Activated T-helper 17 cell treated with anti-CD3 and anti-CD28 coated beads, Interleukin-2, amount 50 U/mL, for 72 hours (primary cell): ENCODE data around the gene ERC2. TPM values are rescaled to one million over a fixed set of nuclear protein-coding genes. Genes with fewer than 3 reads are reported as not detected.
"Not testable (repeated sequence)": the region's sequence is repeated elsewhere in the genome, so short reads cannot be mapped to it uniquely, and the experiment has no call there.

ENCODE experiments used
- ATAC-seq: fragments of 150-1000 bp; cut with Tn5 transposase; replicated peaks from 2 replicates; pipeline ENCODE4 v1.10.0; 2021; ENCODE audit warnings: mild to moderate bottlenecking, moderate library complexity
- H3K27ac Mint-ChIP-seq: one replicate; pipeline ENCODE4 v1.8.0; 2022; ENCODE audit warnings: mixed read lengths
- H3K27me3 Mint-ChIP-seq: one replicate; pipeline ENCODE4 v1.8.0; 2022; ENCODE audit warnings: mixed read lengths
- H3K36me3 Mint-ChIP-seq: one replicate; pipeline ENCODE4 v1.8.0; 2022; ENCODE audit warnings: low read depth, mild to moderate bottlenecking, mixed read lengths
- H3K4me1 Mint-ChIP-seq: one replicate; pipeline ENCODE4 v1.8.0; 2022; ENCODE audit warnings: mixed read lengths
- H3K4me3 Mint-ChIP-seq: one replicate; pipeline ENCODE4 v1.8.0; 2022; ENCODE audit warnings: mild to moderate bottlenecking, mixed read lengths
- H3K9me3 Mint-ChIP-seq: one replicate; pipeline ENCODE4 v1.8.0; 2022; ENCODE audit warnings: mixed read lengths
- total RNA-seq, 2 donors: library from RNA; stranded (reverse); gene quantifications; one replicate each; pipeline ENCODE4 v1.2.3, GENCODE V29; 2022

ERC2 gene
- total RNA-seq, 2 donors from 2014 or later: not detected

DNA sequence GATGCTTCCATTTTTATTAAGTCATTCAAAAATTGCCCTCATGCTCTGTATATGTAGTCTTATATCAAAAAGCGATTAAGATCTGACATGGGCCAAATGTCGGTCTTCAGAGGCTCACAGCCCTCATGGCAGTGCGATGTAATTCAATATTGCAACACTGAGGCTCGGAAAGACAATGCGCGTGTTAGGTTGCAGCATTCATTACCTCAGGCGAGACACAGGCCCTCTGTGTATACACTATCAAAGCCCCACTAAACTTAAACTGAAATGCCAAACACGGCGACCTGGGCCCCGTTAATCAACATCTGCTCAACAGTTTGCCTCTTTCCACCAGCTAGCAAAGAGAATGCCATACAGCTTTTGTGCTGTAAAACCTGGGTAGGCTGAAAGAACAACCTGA, 413.4 kb downstream of the ERC2 start:
- Mint-ChIP-seq H3K27ac (no peak overlapping the region), H3K4me1 (no peaks in the 10 kb centered on the region), H3K4me3 (no peak overlapping the region), H3K9me3 (peaks cover 3% of the 10 kb centered on the region), H3K27me3 (no peaks in the 10 kb centered on the region), H3K36me3 (no peaks in the 10 kb centered on the region)
- ATAC-seq: no peak

DNA sequence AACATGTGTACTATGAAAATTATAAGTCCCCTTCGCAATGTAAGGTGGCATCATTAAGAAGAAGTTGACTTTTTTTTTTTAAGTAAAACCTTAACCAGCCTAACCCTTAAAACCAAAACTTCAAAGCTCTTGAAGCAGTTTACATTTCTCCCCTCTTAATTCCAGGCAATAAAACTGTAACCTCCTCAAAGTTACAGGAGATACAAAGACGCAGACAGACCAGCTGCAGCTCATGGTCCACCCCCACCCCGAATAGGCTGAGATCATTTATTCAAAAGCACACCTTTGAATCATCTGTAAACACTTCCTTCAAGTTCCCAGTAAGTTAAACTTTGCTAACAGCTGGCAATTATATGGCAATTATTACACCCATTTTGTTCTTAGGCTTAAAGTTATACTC, 414.5 kb downstream of the ERC2 start:
- H3K27me3 Mint-ChIP-seq: no peaks in the 10 kb centered on the region
- no peak for ATAC-seq
- H3K4me3 Mint-ChIP-seq: no peak overlapping the region
- peaks cover 3% of the 10 kb centered on the region for H3K9me3 Mint-ChIP-seq
- no peak overlapping the region for H3K27ac Mint-ChIP-seq
- no peaks in the 10 kb centered on the region for H3K4me1 Mint-ChIP-seq
- no peaks in the 10 kb centered on the region for H3K36me3 Mint-ChIP-seq

DNA sequence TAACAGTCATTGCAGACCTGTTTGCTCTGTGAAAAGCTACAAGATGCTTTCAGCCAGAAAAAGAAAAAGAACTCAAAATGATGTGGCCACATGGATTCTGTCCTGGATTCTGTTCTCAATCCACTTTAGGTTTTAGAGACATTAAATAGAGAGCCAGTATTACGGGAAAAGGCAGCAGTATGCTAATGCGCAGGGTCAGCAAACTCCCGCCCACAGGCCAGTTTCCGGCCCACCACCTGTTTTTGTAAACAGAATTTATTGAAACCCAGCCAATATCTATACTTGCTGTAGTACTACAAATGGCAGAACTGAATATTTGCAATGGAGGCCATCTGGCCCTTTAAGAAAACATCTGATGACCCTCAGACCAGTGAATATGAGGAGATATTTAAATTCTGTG, 416.1 kb downstream of the ERC2 start:
- Mint-ChIP-seq H3K4me1 (no peaks in the 10 kb centered on the region), H3K27ac (no peak overlapping the region), H3K36me3 (no peaks in the 10 kb centered on the region), H3K27me3 (no peaks in the 10 kb centered on the region), H3K4me3 (no peak overlapping the region), H3K9me3 (peaks cover 3% of the 10 kb centered on the region)
- no peak for ATAC-seq

DNA sequence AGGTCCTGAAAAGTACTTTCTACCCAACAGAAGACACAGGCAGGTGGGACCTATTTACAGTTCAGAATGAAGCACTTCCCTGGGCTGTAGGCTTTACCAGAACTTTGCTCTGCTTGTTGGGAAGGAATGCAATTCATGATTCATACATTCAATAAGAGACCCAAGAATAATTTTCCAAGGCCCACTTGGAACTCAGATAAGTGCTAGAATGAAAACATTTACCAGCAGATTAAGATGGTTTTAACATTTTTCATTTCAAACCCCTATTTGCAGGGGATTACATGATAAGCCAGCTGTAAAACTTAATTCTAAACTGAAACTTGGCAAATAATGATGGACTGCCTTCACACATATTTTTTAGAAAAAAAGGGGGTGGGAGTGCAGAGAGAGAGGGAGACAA, 417.2 kb downstream of the ERC2 start:
- Mint-ChIP-seq H3K36me3 (no peaks in the 10 kb centered on the region), H3K4me1 (no peaks in the 10 kb centered on the region), H3K9me3 (peaks cover 3% of the 10 kb centered on the region), H3K27ac (no peak overlapping the region), H3K27me3 (no peaks in the 10 kb centered on the region), H3K4me3 (no peak overlapping the region)
- no peak for ATAC-seq

DNA sequence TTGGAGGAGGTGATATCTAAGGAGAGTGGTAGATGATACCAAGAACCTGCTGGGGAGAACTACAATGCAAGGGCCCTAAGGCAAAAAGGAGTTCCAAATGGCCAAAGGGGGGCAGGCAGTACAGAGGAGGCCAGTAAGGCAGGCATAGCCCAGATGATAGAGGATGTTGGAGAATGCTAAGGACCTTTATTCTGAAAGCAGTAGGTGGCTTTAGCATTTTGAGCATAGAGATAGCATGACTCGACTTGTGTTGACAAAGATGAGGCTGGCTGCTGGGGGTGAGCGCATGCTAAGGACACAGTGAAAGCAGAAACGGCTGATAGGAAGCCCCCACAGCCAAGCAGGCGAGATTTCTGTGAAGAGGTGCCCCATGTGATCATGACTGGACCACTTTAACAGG, 419.3 kb downstream of the ERC2 start:
- H3K4me3 Mint-ChIP-seq: no peak overlapping the region
- no peak for ATAC-seq
- H3K4me1 Mint-ChIP-seq: no peaks in the 10 kb centered on the region
- no peaks in the 10 kb centered on the region for H3K36me3 Mint-ChIP-seq
- H3K9me3 Mint-ChIP-seq: peaks cover 1% of the 10 kb centered on the region
- H3K27me3 Mint-ChIP-seq: no peaks in the 10 kb centered on the region
- no peak overlapping the region for H3K27ac Mint-ChIP-seq

DNA sequence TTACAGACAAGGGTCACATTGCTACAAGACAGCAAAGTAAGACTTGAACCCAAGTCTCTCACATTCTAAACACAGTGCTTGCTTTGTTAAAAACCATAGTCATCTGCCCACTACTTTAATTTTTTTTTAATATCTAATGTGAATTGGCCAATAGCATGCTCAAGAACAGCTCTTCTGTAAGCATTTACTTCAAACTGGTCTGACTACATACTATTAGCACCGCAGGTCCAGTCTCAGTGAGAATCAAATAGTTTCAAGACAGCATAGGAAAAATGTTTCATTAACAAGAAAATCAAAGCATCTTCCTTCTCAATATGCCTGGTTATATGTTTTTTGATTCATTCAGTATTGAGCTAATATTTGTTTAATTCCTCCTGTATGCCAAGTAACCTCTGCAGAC, 419.9 kb downstream of the ERC2 start:
- no peaks in the 10 kb centered on the region for H3K27me3 Mint-ChIP-seq
- no peak overlapping the region for H3K4me3 Mint-ChIP-seq
- H3K4me1 Mint-ChIP-seq: no peaks in the 10 kb centered on the region
- ATAC-seq: no peak
- no peak overlapping the region for H3K27ac Mint-ChIP-seq
- H3K9me3 Mint-ChIP-seq: no peaks in the 10 kb centered on the region
- no peaks in the 10 kb centered on the region for H3K36me3 Mint-ChIP-seq

DNA sequence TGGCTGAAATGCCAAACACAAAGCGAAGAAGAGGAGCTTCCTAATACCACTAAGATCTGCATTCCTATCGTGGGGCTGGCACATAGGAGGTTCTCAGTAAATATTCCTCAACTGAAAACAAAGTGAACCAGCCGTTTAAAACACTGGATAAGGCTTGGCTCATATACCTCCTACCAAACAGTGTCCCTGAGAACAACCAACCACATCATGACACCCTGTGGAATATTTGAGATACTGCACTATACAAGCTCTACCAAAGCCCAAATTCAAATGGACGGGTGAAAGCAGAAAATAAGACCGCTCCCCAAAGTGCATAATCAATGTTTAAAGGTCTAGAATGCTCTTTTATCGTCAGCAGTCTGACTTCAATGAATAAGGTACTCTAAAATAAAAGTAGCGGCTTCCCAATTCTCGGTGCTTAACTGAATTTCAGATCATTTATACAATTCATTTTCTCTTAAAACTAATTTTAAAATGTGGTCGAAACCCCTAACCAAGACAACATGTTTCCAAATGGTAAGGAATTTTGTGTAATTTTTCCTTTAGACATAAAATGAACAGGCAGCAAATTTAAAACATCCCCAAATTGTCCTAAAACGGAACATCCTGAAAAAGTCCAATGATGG, 425.8 kb downstream of the ERC2 start:
- peaks cover 5% of the 10 kb centered on the region for H3K9me3 Mint-ChIP-seq
- no peak for ATAC-seq
- H3K27ac Mint-ChIP-seq: no peak overlapping the region

DNA sequence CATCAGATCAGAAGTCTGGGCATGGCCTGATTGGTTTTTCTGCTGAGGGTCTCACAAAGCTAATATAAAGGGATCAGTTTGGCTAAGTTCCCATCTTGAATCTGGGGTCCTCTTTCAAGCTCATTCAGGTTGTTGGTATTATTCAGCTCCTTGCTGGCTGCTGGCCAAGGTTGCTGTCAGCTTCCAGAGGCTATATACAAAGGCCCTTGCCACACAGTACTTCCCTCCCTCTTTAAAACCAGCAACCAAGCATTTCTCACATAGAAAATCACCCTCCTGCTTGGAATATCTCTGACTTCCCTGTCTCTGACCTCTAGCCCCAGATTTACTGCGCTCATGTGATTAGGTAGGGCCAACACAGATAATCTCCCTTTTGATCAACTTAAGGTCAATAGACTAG, 442.9 kb downstream of the ERC2 start:
- Mint-ChIP-seq H3K27ac (no peak overlapping the region), H3K27me3 (peaks cover 5% of the 10 kb centered on the region), H3K9me3 (peaks cover 3% of the 10 kb centered on the region), H3K36me3 (no peaks in the 10 kb centered on the region), H3K4me3 (no peak overlapping the region), H3K4me1 (no peaks in the 10 kb centered on the region)
- no peak for ATAC-seq

More for the DNA sequence above, 425.8 kb downstream of the ERC2 start:
- Mint-ChIP-seq H3K36me3 (no peaks in the 10 kb centered on the region), H3K4me3 (no peak overlapping the region), H3K27me3 (peaks cover 3% of the 10 kb centered on the region), H3K4me1 (no peaks in the 10 kb centered on the region)

DNA sequence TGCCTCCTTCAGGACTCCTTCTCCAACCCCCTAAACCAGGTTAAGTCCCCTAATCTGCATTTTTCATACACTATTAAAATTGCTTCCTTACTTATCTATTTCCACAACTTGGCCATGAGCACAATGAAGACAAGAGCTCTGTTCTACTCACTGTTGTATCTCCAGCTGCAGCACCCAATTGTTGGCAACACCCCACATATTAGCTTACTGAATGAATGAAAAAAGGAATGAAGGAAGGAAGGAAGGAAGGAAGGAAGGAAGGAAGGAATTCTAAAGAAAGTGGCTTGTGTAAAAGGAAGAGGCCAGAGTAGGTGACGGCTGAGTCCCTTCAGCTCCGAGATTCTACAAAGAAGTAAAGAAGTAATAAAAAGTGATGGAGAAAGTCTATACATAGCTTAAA, 444.7 kb downstream of the ERC2 start:
- Mint-ChIP-seq H3K27me3 (no peaks in the 10 kb centered on the region), H3K27ac (no peak overlapping the region), H3K36me3 (no peaks in the 10 kb centered on the region), H3K4me1 (no peaks in the 10 kb centered on the region), H3K9me3 (peaks cover 3% of the 10 kb centered on the region), H3K4me3 (no peak overlapping the region)
- ATAC-seq: no peak

DNA sequence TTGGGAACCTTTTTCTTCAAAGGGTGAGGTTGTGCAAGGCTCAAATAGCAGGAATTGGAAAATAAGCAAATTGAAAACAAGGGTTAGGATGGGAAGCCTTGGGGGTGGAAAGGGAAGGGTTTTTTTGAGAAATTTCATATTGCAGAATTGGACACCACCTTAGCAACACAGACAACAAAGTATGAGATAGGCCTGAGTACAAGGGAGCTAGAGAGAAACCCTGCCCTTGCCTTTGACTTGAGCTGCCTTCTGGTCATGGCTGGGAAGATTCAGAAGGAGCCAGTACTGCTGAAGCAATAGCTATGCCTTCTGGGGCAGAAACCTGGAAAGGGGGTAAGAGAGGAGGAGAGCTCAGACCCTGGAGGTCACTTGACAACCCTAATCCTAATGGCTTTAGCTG, 445.6 kb downstream of the ERC2 start:
- Mint-ChIP-seq H3K4me1 (no peaks in the 10 kb centered on the region), H3K27ac (no peak overlapping the region), H3K4me3 (no peak overlapping the region), H3K27me3 (peaks cover 3% of the 10 kb centered on the region), H3K9me3 (peaks cover 3% of the 10 kb centered on the region), H3K36me3 (no peaks in the 10 kb centered on the region)
- ATAC-seq: no peak

DNA sequence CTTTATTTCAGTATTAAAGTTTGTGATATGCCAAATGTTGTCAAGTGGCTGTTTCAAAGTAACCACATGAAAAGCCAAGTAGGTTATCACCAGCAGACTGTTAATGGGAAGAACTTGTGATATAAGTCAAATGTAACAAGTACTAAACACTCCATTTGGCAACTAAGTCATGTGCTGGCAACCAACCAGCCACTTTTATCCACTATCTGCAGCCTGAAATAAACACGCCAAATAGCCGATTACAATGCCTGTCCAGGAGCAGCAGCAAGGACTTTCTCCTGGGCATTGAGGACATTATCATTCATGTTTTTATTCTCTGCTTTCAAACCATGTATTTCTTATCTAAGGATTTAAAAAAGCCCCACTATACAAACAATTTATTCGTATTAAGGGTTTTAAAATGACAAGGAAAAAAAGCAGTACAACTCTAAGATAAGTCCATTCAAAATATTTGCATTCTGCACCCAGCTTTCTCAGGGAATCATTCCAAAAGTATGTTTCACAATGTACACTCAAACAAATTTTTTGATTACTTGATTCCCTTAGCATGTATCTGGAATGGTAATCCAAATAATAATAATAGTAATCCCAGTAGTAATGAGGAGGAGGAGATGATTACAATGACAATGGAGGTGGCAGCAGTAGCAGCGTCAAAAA, 448.6 kb downstream of the ERC2 start:
- no peaks in the 10 kb centered on the region for H3K9me3 Mint-ChIP-seq
- H3K4me3 Mint-ChIP-seq: no peak overlapping the region
- H3K4me1 Mint-ChIP-seq: no peaks in the 10 kb centered on the region
- H3K36me3 Mint-ChIP-seq: no peaks in the 10 kb centered on the region
- ATAC-seq: no peak
- H3K27ac Mint-ChIP-seq: no peak overlapping the region
- H3K27me3 Mint-ChIP-seq: peaks cover 3% of the 10 kb centered on the region

DNA sequence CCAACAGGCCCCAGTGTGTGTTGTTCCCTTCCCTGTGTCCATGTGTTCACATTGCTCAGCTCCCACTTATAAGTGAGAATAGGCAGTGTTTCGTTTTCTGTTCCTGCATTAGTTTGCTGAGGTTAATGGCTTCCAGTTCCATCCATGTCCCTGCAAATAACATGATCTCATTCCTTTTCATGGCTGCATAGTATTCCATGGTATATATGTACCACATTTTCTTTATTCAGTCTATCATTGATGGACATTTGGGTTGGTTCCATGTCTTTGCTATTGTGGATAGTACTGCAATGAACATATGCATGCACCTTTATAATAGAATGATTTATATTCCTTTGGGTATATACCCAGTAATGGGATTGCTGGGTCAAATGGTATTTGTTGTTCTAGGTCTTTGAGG, 452.9 kb downstream of the ERC2 start:
- not testable (repeated sequence) for H3K36me3 Mint-ChIP-seq, ATAC-seq, H3K9me3 Mint-ChIP-seq, H3K4me3 Mint-ChIP-seq, H3K27me3 Mint-ChIP-seq, H3K27ac Mint-ChIP-seq, H3K4me1 Mint-ChIP-seq

DNA sequence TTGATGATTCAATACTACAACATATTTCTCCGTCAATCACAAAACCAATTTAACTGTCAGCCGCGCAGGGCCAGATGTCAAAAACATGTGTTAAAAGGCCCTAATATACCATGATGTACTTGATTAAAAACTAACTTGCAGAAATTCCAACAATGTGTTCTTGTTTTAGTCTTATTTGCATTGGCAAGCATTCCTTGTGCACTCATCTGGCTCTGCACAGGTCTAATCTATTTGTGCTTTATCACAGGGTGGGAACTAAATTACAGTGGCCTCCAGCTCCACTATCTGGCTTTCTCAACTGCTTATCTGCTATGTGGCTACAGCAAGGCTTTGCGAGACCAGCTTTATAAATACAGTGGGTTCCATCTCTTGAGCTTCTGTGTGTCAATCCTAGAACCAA, 455.5 kb downstream of the ERC2 start:
- Mint-ChIP-seq H3K27ac (no peak overlapping the region), H3K9me3 (no peaks in the 10 kb centered on the region), H3K27me3 (no peaks in the 10 kb centered on the region), H3K4me3 (no peak overlapping the region), H3K4me1 (no peaks in the 10 kb centered on the region), H3K36me3 (no peaks in the 10 kb centered on the region)
- no peak for ATAC-seq

DNA sequence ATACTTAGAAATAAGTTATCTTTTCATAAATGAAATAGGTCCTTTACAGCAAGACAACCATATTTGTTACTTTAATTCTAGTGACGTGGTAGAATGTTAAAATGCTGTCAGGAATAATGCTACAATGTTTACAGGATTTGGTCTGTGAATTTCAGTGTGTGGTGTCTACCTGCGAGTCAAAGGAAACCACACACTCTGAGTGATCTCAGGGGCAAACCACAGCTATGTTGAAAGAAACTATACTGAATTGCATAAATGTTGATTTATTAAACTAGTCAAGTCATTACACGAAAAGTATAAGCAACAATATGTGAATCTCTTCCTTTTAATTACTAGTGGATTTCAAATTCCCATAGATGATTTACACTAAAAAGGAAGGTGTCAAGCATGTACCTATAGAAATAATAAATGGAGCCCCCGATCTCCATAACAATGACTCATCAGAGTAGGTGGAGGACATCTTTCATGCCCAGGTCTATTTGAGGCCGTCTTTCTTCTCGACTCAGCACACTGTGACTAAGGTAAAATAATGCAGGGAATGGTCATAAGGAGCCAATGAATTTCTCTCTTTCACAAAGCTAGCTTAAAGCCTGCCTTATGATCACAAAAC, 463.0 kb downstream of the ERC2 start:
- ATAC-seq: no peak
- Mint-ChIP-seq H3K4me1 (no peaks in the 10 kb centered on the region), H3K9me3 (no peaks in the 10 kb centered on the region), H3K36me3 (no peaks in the 10 kb centered on the region), H3K27ac (no peak overlapping the region), H3K27me3 (no peaks in the 10 kb centered on the region), H3K4me3 (no peak overlapping the region)

DNA sequence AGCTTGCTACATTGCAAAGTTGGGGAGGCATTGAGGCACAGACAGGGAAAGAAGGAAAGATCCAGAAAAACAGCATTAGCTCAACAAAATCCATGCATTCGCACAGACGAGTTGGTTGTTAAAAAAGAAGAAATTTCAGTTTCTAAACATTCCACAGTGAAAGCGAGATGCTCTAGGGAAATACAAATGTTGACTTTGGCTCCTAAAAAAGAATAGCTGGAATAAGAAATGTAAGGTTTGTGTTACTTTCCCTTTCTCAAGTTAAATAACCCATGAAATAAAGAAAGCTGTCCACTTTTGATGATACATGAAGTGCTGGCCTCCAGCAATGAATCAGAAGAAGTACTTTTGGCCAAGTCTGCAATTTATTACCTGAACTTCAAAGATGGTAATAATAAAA, 465.1 kb downstream of the ERC2 start:
- no peak overlapping the region for H3K27ac Mint-ChIP-seq
- ATAC-seq: no peak

More for the DNA sequence above, 465.1 kb downstream of the ERC2 start:
- Mint-ChIP-seq H3K4me1 (no peaks in the 10 kb centered on the region), H3K9me3 (no peaks in the 10 kb centered on the region), H3K27me3 (no peaks in the 10 kb centered on the region), H3K36me3 (no peaks in the 10 kb centered on the region), H3K4me3 (no peak overlapping the region)
